ACC112 (cell line): ENCODE data around the gene MRPL48.
"Not testable (repeated sequence)": the region's sequence is repeated elsewhere in the genome, so short reads cannot be mapped to it uniquely, and the experiment has no call there.

Experiments used
- H2AFZ ChIP-seq: fragments of 200-600 bp; sonication (generic); one replicate; pipeline ENCODE4 v1.6.0; 2017; ENCODE audit warnings: antibody characterized with exemption, low read length; ENCODE audit not compliant: unreplicated experiment
- H3K27ac ChIP-seq: fragments of 200-600 bp; sonication (generic); 2 replicates; pipeline ENCODE4 v1.5.1; 2014; ENCODE audit warnings: low read depth, mild to moderate bottlenecking, antibody characterized with exemption, low read length, moderate library complexity
- H3K27me3 ChIP-seq: fragments of 200-600 bp; sonication (generic); 2 replicates; pipeline ENCODE4 v1.6.1; 2014; ENCODE audit warnings: mild to moderate bottlenecking, antibody characterized with exemption, low read length, moderate library complexity, mixed read lengths; ENCODE audit not compliant: insufficient read depth
- H3K36me3 ChIP-seq: fragments of 200-600 bp; sonication (generic); 2 replicates; pipeline ENCODE4 v1.6.1; 2016; ENCODE audit warnings: mild to moderate bottlenecking, antibody characterized with exemption, low read length, moderate library complexity, mixed read lengths; ENCODE audit not compliant: insufficient read depth
- H3K4me1 ChIP-seq: fragments of 200-600 bp; sonication (generic); one replicate; pipeline ENCODE4 v1.6.1; 2016; ENCODE audit warnings: low read length, mixed read lengths; ENCODE audit not compliant: insufficient read depth, unreplicated experiment, control insufficient read depth
- H3K4me3 ChIP-seq: fragments of 200-600 bp; sonication (generic); 2 replicates; pipeline ENCODE4 v1.5.1; 2014; ENCODE audit warnings: mild to moderate bottlenecking, low read depth, low read length
- H3K79me2 ChIP-seq: fragments of 200-600 bp; sonication (generic); one replicate; pipeline ENCODE4 v1.6.0; 2016; ENCODE audit warnings: low read length; ENCODE audit not compliant: control insufficient read depth, unreplicated experiment, insufficient read depth

MRPL48 gene

DNA sequence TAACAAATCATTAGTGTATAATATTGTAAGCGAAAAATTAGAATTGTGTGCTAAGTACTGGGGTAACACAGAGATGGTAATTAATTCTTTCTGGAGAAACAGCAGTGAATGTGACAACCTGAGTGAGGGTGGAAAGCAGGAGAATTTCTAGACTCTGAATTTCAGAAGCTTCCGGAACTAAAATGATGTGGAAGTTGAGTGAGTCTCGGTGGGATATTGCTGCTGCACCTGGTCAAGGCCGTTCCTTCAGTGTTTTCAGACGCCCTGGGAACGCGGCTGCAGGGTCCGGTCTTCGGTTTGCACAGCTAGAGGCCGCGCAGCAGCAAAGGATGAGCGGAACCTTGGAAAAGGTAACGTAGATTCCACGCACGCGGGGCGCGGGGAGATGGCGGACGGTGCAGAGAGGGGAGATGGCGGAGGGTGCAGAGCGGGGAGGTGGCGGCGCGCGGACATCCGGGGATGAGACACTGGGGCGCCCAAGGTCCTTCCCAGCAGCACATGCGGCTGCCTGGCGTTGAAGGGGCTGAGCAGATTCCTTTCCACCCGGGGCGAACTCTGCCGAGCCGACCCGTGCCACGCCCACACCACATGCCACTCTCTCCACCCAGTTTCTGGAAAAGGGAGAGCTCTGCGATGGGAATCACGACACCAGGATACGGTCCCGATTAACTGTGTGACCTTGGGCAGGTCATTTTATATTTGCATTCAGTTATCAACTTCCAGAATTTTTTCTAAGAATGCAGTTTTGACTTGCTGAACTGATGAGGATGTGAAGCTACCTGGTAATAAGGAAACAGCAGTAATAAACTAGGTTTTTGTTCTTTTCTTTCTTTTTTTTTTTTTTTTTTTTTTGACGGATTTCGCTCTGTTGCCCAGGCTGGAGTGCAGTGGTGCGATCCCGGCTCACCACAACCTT, at the start of gene MRPL48:
Gene MRPL48, plus strand, starts transcription at position 232 of the 916 bp plus-strand sequence. Its CDS starts 98 bp downstream, at position 330.
- Histone ChIP-seq H2AFZ (peak within 1 kb of the TSS; percentile 98), H3K4me1 (peaks cover 7% of the 10 kb centered on the region), H3K27me3 (no peaks in the 10 kb centered on the region), H3K27ac (peak within 1 kb of the TSS; percentile 74), H3K4me3 (peak within 1 kb of the TSS; percentile 87), H3K36me3 (no peaks in the 10 kb centered on the region), H3K79me2 (peaks cover 8% of the 10 kb centered on the region)

DNA sequence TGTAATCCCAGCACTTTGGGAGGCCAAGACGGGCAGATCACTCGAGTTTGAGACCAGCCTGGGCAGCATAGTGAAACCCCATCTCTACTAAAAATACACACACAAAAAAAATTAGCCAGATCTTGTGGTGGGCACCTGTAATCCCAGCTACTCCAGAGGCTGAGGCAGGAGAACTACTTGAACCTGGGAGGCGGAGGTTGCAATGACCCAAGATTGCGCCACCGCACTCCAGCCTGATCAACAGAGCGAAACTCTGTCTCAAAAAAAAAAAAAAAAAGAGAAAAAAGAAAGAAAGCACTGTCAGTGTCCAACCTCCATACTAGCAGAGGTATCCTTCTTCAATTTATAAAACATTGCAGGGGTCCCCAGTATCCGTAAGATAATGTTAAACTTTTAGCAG, 44.6 kb upstream of the MRPL48 start:
- H3K4me1 ChIP-seq: no peaks in the 10 kb centered on the region
- no peak overlapping the region for H3K27ac ChIP-seq
- H2AFZ ChIP-seq: no peak overlapping the region
- no peak overlapping the region for H3K4me3 ChIP-seq
- H3K27me3 ChIP-seq: no peaks in the 10 kb centered on the region
- no peaks in the 10 kb centered on the region for H3K36me3 ChIP-seq
- peaks cover 80% of the 10 kb centered on the region for H3K79me2 ChIP-seq

DNA sequence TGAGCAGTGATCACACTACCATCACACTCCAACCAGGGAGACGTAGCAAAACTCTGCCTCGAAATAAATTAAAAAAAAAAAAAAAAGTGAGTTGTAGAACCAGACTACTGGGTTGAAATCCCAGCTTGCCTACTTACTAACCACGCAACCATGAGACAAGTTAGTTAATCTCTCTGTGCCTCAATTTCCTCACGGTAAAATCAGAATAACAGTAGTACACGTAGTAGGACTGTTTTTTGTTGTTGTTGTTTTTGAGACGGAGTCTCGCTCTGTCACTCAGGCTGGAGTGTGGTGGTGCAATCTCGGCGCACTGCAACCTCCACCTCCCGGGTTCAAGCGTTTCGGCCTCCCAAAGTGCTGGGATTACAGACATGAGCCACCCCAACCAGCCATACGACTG, 41.0 kb upstream of the MRPL48 start:
- Histone ChIP-seq H3K79me2 (peaks cover 83% of the 10 kb centered on the region), H3K4me1 (no peaks in the 10 kb centered on the region), H3K27ac (no peak overlapping the region), H3K27me3 (no peaks in the 10 kb centered on the region), H3K4me3 (no peak overlapping the region), H3K36me3 (no peaks in the 10 kb centered on the region), H2AFZ (no peak overlapping the region)

DNA sequence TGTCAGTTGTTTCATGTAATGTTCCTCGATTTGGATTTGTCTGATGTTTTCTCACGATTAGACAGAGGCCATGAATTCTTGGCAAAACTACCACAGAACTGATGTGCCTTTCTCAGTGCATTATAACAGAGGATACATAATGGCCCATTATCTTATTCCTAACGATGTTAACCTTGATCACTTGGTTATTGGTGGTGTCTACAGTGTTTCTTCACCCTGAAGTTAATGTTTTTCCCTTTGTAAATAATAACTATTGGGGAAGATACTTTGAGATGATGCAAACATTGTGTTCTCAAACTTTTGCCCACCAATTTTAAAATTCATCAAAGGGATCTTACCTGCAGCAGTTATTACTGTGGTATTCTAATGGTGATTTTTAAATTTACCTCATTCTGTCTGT, 39.9 kb upstream of the MRPL48 start:
- H3K4me1 ChIP-seq: no peaks in the 10 kb centered on the region
- no peaks in the 10 kb centered on the region for H3K27me3 ChIP-seq
- H2AFZ ChIP-seq: no peak overlapping the region
- no peak overlapping the region for H3K27ac ChIP-seq
- H3K4me3 ChIP-seq: no peak overlapping the region
- H3K79me2 ChIP-seq: peaks cover 86% of the 10 kb centered on the region
- H3K36me3 ChIP-seq: no peaks in the 10 kb centered on the region

DNA sequence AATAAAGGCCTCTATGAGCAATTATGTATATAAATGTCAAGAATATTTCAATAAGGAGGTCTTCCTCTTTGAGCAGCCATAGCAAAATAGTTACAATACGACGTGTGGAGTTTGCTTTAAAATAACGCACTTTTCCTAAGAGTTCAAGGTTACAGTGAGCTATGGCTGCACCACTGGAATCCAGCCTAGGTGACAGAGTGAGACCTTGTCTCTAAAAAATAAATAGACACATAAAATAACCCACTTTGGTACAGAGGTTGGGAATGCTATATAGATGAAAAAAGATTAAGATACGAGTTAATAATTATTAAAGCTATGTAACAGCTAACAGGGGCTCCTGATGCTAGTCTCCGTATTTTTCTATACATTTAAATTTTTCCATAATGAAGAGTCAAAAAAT, 39.4 kb upstream of the MRPL48 start:
- H3K27ac ChIP-seq: no peak overlapping the region
- no peaks in the 10 kb centered on the region for H3K36me3 ChIP-seq
- H3K4me1 ChIP-seq: no peaks in the 10 kb centered on the region
- H2AFZ ChIP-seq: no peak overlapping the region
- no peak overlapping the region for H3K4me3 ChIP-seq
- peaks cover 85% of the 10 kb centered on the region for H3K79me2 ChIP-seq
- H3K27me3 ChIP-seq: no peaks in the 10 kb centered on the region

DNA sequence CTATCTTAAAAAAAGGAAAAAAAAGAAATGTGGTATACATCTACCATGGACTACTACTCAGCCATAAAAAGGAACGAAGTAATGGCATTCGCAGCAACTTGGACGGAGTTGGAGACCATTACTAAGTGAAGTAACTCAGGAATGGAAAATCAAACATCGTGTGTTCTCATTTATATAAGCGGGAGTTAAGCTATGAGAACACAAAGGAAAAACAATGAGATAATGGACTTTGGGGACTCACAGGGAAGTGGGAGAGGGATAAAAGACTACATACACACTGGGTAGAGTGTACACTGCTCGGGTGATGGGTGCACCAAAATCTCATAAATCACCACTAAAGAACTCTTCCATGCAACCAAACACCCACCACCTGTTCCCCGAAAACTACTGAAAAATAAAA, 38.6 kb upstream of the MRPL48 start:
- Histone ChIP-seq H3K4me3 (no peak overlapping the region), H3K27me3 (no peaks in the 10 kb centered on the region), H3K79me2 (peaks cover 85% of the 10 kb centered on the region), H2AFZ (no peak overlapping the region), H3K27ac (no peak overlapping the region), H3K4me1 (no peaks in the 10 kb centered on the region), H3K36me3 (no peaks in the 10 kb centered on the region)

DNA sequence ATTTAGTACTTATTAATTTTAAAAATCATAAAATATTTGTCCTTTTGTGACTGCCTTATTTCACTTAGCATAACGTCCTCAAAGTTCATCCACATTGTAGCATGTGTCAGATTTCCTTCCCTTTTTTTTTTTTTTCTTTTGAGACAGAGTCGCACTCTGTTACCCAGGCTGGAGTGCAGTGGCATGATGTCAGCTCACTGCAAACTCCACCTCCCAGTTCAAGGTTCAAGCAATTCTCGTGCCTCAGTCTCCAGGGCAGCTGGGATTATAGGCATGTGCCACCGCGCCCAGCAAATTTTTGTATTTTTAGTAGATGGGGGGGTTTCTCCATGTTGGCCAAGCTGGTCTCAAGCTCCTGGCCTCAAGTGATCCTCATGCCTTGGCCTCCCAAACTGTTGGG, 37.4 kb upstream of the MRPL48 start:
- no peaks in the 10 kb centered on the region for H3K4me1 ChIP-seq
- no peaks in the 10 kb centered on the region for H3K27me3 ChIP-seq
- no peak overlapping the region for H3K27ac ChIP-seq
- H3K4me3 ChIP-seq: no peak overlapping the region
- H2AFZ ChIP-seq: no peak overlapping the region
- peaks cover 85% of the 10 kb centered on the region for H3K79me2 ChIP-seq
- no peaks in the 10 kb centered on the region for H3K36me3 ChIP-seq

DNA sequence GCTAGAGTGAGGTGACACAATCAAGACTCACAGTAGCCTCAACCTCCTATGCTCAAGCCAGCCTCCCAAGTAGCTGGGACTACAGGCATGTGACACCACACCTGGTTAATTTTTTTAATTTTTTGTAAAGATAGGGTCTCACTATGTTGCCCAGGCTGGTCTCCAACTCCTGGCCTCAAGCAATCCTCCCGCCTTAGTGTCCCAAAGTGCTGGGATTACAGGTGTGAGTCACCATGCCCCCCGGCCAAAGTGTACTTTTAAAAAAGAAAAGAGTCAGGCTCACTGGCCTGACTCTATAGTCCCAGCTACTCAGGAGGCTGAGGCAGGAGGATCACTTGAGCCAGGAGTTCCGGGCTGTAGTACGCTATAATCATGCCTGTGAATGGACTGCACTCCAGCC, 36.8 kb upstream of the MRPL48 start:
- not testable (repeated sequence) for H3K27me3 ChIP-seq, H3K27ac ChIP-seq, H2AFZ ChIP-seq, H3K4me3 ChIP-seq, H3K4me1 ChIP-seq, H3K36me3 ChIP-seq
- peaks cover 86% of the 10 kb centered on the region for H3K79me2 ChIP-seq

DNA sequence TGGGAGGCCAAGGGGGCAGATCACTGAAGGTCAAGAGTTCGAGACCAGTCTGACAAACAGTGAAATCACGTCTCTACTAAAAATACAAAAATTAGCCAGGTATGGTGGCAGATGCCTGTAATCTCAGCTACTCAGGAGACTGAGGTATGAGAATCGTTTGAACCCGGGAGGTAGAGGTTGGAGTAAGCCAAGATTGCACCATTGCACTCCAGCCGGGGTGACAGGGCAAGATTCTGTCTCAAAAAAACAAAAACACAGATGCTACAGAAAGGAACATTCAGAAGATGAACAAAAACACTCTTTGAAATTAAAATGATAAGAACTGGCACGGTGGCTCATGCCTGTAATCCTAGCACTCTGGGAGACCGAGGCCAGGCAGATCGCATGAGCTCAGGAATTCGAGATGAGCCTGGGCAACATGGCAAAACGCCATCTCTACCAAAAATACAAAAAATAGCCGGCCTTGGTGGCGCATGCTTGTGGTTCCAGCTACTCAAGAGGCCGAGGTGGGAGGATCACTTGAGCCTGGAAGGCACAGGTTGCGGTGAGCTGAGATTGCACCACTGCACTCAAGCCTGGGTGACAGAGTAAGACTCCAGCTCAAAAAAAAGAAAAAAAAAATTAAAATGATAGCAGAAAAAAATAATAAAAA, 35.3 kb upstream of the MRPL48 start:
- H3K79me2 ChIP-seq: peaks cover 88% of the 10 kb centered on the region
- H2AFZ ChIP-seq: no peak overlapping the region
- H3K4me1 ChIP-seq: no peaks in the 10 kb centered on the region
- no peaks in the 10 kb centered on the region for H3K27me3 ChIP-seq
- no peak overlapping the region for H3K27ac ChIP-seq
- no peaks in the 10 kb centered on the region for H3K36me3 ChIP-seq
- H3K4me3 ChIP-seq: no peak overlapping the region

DNA sequence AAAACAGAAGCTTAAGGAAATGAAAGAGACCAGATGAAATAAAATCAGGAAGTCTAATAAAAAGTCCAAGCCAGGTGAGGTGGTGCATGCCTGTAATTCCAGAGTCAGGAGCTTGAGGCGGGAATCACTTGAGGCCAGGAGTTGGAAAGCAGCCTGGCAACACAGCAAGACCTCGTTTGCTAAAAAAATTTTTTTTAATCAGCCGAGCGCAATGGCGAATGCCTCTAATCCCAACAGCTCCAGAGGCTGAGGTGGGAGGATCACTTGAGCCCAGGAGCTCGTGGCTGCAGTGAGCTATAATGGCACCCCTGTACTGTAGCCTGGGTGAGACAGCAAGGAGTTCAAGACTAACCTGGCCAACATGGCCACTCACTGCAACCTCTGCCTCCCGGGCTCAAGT, 34.8 kb upstream of the MRPL48 start:
- H2AFZ ChIP-seq: no peak overlapping the region
- no peak overlapping the region for H3K4me3 ChIP-seq
- peaks cover 88% of the 10 kb centered on the region for H3K79me2 ChIP-seq
- H3K36me3 ChIP-seq: no peaks in the 10 kb centered on the region
- no peaks in the 10 kb centered on the region for H3K27me3 ChIP-seq
- H3K4me1 ChIP-seq: peaks cover 5% of the 10 kb centered on the region
- H3K27ac ChIP-seq: no peak overlapping the region

DNA sequence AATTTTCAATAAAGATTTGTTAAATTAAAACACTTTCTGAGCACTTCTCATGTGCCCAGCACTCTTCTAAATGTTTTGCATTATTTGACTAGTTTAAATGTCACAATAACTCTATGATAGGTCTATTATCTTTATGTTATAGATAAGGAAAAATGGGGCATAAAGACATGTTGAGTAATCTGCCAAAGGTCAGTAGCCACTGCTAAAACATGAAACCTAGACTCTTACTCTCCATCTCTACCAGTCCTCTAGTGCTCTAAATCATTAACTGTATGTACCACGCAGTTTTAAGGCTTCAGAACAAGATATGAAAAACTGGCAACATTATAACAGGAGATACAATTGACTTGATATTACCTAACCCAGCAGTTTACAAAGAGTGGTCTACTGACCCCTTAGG, 33.7 kb upstream of the MRPL48 start:
- Histone ChIP-seq H3K4me1 (peaks cover 15% of the 10 kb centered on the region), H3K4me3 (no peak overlapping the region), H2AFZ (no peak overlapping the region), H3K36me3 (no peaks in the 10 kb centered on the region), H3K27ac (no peak overlapping the region), H3K79me2 (peaks cover 88% of the 10 kb centered on the region), H3K27me3 (no peaks in the 10 kb centered on the region)
